Measurements from ENCODE around the gene BSND.

The BSND gene

DNA sequence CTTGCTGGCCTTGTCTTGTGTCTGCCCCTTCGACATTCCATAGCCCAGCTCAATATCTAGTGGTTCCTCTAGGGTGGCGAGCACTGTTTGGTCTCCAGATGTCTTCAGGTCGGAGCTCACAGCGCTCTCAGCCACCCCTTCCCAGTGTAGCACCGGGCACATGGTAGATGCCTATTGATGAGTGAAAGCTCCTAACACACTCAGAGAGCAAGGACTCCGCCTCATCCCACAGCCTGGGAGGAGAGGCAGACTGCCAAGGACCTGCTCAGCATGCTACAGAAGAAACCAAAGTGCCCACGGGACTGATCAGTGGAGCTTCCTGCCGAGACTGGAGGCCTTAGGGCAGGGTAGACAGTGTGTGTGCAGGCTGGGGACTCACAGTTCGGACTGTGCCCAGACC, 51.5 kb downstream of the BSND start:
- no peak for DNase-seq

- no peak for DNase-seq
Observed at GRCh38 chr1:55051169-55051568, 52.4 kb downstream of the BSND start.

DNA sequence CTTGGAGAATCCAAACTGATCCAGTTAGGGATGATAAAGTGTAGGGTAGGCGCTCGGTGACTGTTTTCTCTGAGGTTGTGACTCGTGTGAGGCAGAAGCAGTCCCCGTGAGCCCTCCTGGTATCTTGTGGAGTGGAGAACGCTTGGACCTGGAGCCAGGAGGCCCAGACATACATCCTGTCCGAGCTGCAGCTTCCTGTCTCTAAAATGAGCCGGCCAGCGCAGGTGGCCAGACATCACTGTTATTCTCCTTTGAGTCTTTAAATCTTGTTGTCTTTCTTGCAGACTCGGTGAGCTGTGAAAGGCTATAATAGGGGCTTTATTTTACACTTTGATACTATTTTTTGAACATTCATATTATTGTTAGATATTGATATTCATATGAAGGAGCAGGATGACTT, 52.9 kb downstream of the BSND start:
- no peak for DNase-seq

DNA sequence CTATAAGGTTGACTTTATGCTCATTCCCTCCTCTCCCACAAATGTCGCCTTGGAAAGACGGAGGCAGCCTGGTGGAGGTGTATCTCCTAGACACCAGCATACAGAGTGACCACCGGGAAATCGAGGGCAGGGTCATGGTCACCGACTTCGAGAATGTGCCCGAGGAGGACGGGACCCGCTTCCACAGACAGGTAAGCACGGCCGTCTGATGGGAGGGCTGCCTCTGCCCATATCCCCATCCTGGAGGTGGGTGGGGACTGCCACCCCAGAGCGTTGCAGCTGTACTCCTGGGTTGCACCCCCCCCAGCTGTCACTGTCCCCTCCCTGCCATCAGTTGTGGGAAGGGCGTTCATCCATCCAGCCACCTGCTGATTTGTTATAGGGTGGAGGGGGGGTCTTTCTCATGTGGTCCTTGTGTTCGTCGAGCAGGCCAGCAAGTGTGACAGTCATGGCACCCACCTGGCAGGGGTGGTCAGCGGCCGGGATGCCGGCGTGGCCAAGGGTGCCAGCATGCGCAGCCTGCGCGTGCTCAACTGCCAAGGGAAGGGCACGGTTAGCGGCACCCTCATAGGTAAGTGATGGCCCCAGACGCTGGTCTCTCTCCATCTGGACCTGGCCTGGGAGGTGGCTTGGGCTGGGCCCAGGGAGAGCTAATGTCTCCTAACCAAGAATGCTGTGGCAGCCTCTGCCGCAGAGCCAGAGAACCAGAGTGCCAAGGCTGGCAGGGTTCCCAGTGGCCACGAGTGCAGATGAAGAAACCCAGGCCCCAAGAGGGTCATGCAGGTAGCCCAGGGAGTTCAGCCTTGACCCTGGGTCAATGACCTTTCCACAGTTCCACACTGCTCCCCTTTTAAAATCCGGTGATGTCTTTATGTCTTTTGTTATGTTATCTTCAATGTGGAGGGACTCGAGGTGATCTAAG, 53.7 kb downstream of the BSND start:
- DNase-seq, result no peak

DNA sequence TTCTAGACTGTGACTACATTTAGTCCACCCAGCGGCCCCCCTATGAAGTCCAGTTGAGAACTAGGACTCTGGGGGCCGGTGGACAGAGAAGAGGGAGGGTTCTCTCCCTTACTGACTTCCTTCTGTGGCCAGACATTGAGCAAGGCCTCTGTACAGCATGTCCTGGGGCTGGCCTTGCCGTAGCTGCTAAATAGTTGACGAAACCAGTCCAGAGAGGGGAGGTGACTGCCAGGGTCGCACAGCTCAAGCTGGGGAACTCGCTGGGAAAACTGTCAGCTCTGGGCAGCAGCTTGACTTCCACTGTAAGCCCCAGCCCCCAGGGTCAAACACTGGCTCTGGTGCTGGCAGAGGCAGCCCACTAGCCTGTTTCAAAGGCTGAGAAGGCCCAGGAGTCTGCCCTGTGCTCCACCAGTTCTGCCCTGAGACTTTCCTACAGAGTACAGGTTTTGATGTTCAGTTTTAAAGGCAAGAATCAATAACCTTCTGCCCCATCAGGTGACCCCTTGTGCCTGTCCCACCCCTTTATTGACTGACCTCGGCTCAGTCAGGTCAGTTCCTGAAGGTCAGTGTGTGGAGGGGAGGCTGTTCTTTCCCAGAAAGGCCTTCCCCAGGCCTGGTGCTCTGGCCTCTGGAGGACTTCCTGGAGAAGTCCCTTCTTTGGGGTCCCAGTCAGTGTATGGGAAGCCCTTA, 54.7 kb downstream of the BSND start:
- no peak for DNase-seq

GRCh38 chr1:55054396-55054795, 55.7 kb downstream of the BSND start:
- no peak for DNase-seq

- no peak for DNase-seq
Observed at GRCh38 chr1:55055084-55055882, 56.5 kb downstream of the BSND start.

DNA sequence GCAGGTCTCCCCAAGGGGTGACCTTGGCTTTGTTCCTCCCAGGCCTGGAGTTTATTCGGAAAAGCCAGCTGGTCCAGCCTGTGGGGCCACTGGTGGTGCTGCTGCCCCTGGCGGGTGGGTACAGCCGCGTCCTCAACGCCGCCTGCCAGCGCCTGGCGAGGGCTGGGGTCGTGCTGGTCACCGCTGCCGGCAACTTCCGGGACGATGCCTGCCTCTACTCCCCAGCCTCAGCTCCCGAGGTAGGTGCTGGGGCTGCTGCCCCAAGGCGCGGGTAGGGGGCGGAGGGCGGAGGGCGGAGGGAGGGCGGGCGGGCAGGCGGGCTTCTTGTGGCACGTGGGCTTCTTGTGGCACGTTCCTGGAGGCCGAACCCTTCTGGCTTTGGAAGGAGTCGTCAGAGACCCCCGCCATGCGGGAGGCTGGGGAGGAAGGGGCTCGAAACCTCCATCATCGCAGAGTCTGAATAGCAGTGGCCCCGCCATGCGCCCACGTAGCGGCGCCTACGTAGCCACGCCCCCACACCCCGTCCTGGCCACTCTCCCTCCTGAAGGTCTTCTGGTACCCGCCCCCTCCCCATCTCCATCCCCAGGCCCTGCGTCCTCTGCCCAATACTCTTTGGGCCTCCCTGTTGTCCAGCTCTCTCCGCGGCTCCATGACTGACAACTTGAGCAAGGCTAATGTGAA, 57.4 kb downstream of the BSND start:
- no peak for DNase-seq

DNA sequence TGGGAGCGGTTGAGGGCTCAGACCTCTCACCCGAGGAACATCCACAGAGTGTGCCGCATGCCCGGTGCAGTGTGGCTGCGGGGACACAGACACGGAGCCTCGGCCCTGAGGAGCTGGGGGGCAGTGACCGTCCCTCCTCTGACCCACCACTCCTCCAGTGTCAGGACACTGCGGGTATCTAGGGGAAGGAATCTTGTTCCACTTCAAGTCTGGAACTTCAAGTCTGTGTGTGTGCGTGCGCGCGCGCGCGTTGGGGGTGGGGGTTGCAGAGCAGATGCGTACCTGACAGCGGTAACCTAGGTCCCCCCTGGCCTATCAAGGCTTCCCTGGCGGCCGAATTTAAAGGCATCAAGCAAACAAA, 57.9 kb downstream of the BSND start:
- no peak for DNase-seq

GRCh38 chr1:55057270-55057955, 58.7 kb downstream of the BSND start:
- no peak for DNase-seq

DNA sequence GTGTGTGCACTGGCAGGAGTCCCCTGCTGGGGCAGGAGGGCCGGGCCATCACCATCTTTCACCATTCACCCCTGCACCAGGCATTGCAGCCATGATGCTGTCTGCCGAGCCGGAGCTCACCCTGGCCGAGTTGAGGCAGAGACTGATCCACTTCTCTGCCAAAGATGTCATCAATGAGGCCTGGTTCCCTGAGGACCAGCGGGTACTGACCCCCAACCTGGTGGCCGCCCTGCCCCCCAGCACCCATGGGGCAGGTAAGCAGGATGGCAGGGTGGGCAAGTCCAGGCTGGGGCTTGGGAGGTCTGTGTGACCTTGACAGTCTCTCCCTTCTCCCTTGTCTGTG, 59.2 kb downstream of the BSND start:
- no peak for DNase-seq

- DNase-seq, result no peak
Observed at GRCh38 chr1:55059302-55060132, 60.8 kb downstream of the BSND start.

DNA sequence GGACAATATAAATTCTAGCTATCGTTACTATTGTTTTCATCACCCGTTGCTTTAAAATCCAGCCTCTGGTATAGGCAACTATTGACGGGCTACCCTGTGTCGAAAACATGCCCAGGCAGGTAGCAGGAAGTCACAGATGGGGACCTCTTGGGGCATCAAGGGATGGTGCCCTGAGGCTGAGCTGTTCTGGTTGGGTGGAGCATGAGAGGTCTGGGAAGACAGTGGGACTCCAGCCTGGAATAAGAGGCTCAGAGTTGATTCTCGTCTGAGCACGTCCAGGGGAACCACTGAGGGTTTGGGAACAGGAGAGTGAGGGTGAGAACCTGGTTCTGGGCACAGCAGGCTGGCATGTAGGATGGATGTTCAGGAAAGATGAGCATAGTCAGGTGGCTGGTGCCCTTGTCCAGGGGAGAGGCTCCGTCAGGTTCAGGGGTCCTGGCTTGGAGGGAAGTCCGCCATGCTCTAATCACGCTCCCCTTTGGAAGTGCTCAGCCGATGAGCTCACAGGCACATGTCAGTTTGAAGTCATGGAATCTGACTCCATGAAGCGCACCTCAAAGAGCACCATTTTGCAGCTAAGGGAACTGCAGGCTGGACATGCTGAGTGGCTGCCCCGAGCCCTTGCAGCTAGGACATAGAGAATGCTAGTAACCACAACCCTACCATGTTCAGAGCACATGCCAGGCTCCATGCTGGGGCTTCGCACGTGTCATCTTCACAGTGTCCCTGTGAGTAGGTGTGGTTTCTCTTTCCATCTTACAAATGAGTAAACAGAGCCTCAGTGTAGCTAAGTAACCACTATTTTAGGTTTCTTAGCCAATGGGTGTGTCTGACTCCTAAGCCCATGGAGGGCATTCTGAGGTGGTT, 61.6 kb downstream of the BSND start:
- DNase-seq, result peak in 1 of 2 donors; percentile 14

DNA sequence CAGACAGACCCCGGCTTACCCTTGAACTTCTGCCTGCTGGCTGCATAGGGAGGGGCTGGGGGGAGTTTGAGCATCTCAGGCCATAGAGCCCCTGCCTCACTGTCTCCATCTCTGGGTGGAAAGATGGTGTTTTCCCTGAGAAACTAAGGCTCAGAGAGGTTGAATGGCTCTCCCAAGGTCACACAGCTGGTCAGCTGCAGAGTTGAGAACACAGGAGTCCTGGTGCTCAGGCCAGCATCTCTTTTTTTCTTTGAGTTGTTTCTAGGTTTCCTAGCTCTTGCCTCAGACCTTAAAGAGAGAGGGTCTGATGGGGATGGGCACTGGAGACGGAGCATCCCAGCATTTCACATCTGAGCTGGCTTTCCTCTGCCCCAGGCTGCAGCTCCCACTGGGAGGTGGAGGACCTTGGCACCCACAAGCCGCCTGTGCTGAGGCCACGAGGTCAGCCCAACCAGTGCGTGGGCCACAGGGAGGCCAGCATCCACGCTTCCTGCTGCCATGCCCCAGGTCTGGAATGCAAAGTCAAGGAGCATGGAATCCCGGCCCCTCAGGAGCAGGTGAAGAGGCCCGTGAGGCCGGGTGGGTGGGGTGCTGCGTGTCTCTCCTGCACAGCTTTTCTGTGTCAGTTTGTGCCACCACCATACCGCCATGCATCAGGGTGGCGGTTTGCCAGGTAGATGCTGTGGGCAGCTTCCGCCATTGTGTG, 62.4 kb downstream of the BSND start:
- DNase-seq, result no peak
